Measurements from ENCODE around the gene INTS1.
A peak's percentile ranks its signal among the peaks of the same experiment; 100 is the strongest.

INTS1 gene, protein sequence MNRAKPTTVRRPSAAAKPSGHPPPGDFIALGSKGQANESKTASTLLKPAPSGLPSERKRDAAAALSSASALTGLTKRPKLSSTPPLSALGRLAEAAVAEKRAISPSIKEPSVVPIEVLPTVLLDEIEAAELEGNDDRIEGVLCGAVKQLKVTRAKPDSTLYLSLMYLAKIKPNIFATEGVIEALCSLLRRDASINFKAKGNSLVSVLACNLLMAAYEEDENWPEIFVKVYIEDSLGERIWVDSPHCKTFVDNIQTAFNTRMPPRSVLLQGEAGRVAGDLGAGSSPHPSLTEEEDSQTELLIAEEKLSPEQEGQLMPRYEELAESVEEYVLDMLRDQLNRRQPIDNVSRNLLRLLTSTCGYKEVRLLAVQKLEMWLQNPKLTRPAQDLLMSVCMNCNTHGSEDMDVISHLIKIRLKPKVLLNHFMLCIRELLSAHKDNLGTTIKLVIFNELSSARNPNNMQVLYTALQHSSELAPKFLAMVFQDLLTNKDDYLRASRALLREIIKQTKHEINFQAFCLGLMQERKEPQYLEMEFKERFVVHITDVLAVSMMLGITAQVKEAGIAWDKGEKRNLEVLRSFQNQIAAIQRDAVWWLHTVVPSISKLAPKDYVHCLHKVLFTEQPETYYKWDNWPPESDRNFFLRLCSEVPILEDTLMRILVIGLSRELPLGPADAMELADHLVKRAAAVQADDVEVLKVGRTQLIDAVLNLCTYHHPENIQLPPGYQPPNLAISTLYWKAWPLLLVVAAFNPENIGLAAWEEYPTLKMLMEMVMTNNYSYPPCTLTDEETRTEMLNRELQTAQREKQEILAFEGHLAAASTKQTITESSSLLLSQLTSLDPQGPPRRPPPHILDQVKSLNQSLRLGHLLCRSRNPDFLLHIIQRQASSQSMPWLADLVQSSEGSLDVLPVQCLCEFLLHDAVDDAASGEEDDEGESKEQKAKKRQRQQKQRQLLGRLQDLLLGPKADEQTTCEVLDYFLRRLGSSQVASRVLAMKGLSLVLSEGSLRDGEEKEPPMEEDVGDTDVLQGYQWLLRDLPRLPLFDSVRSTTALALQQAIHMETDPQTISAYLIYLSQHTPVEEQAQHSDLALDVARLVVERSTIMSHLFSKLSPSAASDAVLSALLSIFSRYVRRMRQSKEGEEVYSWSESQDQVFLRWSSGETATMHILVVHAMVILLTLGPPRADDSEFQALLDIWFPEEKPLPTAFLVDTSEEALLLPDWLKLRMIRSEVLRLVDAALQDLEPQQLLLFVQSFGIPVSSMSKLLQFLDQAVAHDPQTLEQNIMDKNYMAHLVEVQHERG (N-terminal part only)

GRCh38 chr7:1503816-1504775 lies at the start of gene INTS1:
Gene INTS1, minus strand, starts transcription at chr7:1504389. Its CDS starts 429 bp downstream, at chr7:1503960.
- peak; percentile 77 to 85 (median 84) for DNase-seq

GRCh38 chr7:1553512-1554210 lies 49.5 kb upstream of the INTS1 start:
- no peak for DNase-seq

GRCh38 chr7:1552200-1552599 lies 48.0 kb upstream of the INTS1 start:
- DNase-seq, result no peak

DNA sequence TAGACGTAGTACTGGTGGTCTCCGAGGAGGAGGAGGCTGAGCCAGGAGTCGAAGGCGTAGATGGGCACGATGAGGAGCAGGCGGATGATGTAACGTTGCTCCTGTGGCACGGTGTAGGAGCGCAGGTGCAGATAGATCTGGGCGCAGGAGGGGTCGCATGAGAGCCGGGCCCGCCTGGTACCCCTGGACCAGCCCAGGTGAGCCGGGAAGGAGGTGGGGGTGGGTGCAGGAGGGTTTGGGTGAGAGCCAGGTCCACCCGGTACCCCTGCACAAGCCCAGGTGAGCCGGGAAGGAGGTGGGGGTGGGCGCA lies 46.6 kb upstream of the INTS1 start:
- no peak for DNase-seq

DNA sequence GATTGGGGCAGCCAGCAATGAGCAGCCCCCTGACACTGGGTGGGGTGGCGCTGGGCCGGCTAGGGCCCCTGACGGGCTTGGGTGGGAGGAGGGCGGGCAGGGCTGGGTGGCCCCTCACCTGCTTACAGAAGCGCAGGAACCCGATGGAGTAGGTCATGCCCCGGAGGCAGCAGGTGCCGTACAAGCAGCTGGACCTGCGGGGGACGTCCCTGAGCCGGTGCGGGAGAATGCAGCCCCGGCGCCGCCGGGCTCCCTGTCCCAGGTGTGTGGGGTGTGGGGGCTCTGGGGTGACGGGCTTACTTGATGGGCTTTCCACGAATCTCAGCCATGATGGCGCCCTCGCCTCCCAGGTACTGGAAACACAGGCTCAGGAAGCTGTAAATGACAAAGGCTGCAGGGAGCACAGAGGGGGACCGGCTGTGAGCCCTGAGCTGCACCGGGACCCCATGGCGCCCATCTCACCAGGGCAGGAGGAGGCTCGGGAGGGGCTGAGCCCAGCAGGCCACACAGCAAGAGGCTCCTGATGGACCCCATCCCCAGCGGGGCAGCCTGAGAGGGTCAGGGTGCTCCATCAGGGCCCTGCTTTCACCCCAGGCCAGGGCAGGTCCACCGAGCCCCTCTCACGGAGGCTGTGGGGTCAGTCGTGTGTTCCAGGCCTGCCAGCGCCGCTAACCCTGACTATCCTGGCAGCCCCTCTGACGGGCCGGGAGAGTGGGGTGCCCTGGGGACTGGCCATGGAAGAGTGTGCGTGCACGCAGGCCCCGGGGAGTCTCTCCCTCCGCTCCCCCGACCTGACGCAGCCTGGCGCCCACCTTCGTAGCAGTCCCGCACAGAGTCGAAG lies 46.0 kb upstream of the INTS1 start:
- DNase-seq, result no peak

DNA sequence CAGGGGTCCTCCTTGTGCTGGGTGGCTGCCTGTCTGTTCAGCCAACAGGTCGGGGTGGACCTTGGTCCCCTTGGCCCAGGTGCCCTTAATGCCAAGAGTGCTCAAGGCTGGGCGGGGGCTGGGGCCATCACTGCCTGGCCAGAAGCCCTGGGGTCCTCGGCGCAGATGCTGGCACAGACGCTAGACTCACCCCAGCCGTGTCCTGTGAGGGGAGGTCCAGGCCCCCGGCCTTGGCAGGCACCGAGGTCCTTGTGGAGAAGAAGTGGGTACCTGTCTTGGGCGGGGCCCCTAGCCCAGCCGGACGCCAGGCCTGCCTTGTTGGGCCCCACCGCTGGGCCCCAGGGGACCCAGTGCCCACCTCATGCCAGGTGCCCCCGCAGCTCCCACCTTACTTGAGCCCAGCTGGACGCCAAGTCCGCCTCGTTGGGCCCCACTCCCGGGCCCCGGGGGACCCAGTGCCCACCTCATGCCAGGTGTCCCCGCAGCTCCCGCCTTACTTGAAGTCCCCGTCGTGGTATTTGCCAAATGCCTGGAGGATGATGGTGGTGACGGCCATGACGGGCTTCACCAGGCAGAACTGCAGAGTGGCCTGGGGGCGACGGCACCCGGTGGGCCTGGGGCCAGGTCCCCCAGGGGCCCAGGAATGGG lies 45.3 kb upstream of the INTS1 start:
- DNase-seq, result no peak

- DNase-seq, result no peak
These were observed 44.8 kb upstream of the INTS1 start for GRCh38 chr7:1548944-1549343.

DNA sequence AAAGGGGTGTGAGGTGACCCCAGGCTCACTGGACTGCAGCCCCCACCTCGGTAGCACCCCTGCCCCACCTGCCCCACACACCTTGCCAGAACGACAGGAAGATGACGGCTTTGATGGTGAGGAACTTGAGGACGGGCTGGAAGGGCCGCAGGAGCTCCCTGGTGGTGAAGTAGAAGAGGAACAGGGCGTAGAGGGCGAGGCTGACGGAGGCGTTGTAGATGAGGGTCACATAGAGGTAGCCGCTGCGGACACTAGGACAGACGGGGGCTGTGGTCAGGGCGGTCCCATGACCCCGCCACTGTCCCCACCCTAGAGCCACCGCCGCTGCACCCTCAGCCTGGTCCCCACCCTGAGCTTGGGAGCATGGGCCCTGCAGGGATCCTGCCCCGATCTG lies 44.2 kb upstream of the INTS1 start:
- no peak for DNase-seq

GRCh38 chr7:1547777-1548437 lies 43.7 kb upstream of the INTS1 start:
- DNase-seq, result no peak

- DNase-seq, result no peak
These were observed 43.0 kb upstream of the INTS1 start for GRCh38 chr7:1546909-1547776.

DNA sequence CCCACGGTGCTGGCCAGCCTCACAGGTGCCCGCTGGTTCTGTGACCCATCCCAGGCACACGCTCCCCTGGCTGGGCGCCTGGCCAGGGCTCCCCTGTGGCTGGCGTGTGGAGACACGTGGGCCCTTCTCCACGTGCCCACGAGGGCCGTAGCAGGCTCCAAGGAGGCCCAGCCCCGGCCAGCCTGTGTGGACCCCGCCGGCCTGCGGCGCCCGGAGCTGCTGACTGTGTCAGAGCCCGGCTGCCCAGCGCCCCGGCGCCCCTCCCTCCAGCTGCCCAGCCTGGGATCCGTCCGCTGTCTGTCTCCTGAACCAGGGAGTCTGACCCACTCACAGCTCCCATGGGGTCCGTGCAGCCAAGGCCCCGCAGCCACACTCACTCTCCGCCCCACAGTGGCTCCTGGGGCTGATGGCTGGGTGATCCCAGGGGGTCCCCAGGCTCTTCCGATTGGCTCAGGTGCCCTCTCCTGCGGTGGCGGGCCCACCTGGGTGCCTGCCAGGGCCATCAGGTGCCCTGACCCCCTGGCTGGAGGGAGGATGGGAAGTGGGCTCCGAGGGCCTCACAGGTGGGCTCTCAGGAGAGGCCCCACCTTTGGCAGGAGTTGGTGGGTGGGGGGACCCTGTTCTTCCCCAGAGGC lies 42.2 kb upstream of the INTS1 start:
- no peak for DNase-seq

DNA sequence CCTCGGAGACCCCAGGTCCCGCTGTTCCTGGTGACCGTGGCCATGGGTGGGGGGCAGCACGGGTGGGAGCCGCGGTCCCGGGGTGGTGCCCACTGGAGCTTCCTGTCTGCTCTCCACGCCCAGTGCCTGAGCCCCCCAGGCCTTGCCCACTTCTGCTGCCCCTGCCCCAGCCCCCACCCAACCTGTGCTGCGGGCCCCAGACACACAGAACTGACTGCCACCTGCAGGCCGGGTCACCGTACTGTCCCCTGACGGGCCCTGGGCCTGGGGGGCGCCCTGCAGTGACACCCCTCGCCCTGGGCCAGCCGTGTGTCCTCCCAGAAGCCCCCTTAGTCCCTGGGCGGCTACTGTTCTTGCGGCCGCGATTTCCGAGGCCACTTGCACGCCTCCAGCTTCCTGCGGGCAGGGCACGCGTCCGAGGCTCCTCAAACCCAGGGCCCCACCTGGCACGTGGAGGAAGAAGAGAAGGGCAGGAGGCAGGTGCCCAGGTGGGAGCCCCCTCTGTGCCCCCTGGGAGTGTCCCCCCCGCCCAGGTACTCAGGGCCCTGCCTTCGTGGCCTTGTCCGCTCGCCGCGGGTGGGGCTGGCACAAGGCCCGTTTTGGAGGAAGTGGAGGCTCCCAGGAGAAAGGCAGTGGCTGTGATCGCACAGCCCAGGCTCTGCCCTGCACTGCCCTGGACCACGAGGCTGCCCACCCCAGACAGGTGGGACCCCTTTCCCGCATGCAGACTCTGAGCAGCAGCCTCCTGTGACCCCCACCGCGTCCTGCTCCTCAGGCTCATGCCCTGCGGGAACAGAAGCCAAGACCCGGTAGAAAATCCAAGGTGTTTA lies 41.4 kb upstream of the INTS1 start:
- DNase-seq, result no peak

DNA sequence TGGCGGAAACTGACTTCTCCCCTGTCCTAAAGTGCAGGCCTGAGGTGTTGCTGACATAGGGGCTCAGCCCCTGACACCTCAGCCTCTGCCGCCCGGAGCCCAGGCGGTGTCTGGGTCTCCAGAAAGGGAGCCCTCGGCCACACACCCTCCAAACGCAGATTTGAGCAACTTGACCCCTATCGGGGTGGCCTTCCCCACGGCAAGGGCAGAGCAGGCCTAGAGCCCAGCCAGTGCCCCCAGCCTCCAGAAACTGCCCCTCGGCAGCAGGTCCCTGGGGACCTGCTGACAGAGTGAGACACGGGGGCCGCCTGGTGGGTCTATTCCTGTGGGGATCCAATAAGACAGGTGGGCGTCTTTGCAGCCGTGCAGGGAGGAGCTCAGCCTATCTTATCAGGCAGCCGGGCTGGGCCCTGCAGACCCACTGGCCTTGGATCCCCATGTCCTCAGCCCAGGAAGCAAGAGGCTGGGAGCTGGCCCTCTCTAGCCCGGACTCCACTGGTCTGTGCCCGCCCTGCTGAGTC lies 40.8 kb upstream of the INTS1 start:
- no peak for DNase-seq

DNA sequence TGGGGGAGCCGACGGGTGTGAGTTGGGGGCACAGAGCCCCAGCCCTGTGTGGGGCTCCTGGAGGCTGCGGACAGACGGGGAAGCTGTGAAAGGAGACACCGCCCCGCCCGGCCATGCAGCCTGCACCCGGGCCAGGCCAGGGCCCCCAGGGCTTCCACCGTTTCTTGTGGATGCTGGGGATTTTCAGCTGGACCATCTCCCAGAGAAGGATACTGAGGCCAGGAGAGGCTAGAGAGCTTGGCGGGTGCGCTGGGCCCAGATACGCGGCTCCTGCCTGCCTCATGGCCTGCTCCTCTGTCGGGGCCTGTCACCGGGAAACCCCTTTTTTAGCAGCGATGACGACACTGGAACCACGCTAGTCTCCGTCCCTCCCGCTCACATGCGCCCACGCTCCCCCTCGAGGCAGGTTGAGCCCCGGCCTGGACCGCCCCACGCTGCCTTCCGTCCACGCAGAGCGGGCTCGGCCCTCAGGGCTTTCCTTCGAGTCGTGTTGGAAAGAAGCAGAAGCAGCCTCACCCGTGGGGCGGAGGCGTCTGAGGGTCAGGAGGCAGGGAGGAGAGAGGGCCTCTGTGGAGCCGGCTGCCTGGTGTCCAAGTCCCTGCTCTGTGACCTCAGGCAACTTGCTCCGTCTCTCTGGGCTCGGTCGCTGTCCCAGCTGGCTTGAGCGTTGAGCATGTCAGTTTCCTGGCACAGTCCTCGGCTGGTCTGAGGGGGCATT lies 40.1 kb upstream of the INTS1 start:
- no peak for DNase-seq

DNA sequence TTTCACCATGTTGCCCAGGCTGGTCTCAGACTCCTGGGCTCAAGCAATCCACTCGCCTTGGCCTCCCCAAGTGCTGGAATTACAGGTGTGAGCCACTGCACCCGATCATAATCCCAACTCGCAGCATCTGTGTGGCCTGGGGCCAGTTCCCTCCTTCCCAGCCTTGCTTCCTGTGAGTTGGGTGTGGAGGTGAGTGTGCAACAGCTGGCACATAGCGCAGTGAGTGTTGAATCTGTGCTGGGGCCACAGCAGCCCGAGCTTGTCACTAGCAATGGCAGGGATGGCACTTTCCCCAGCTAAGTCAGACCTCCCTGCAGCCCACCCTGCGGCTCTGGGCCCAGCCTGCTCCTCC lies 39.6 kb upstream of the INTS1 start:
- no peak for DNase-seq

All from activated CD4-positive, CD25-positive, alpha-beta regulatory T cell (primary cell).